Stimulated activated CD4-positive, alpha-beta T cell treated with anti-CD3 and anti-CD28 coated beads, Interleukin-4, amount 100 ng/mL, for 1 hour (primary cell): ENCODE data around the gene LIPA.
"Not testable (repeated sequence)": the region's sequence is repeated elsewhere in the genome, so short reads cannot be mapped to it uniquely, and the experiment has no call there.

Experiments used
- DNase-seq: peaks from one replicate; pipeline ENCODE4 v3.0.0-alpha.2; 2020

LIPA gene

DNA sequence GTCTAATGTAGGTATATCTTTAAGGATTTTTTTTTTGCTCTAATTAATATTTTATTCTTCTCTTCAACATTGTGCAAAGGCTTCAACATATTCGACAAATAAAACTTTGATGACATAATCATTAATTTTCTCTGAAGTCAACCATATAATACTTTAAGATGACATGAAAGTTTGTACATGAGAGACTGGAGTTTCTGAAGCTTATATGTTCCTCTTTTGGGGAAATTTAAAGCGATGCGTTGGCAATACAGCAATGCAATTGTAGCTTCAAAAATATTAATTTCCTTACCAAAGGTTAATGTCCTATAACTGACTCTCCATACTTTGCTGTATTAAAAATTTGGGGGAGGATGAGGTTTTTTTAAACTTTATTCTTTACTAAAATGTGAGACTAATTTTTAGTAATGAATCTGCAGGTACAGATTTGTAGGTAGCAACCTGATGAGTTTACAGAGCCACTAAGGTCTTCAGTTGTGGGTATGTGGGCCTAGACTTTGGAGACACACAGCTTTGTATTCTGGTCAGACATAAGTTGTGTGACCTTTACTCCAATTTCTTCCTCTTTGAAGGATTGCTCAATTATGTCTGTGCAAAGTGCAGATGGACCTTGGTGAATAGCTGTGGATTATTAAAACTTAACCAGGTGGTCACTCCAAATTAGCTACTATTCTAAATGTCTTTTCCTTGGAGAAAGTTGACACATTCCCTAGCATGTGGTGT is 18.0 kb upstream of the LIPA start:
- no peak for DNase-seq

DNA sequence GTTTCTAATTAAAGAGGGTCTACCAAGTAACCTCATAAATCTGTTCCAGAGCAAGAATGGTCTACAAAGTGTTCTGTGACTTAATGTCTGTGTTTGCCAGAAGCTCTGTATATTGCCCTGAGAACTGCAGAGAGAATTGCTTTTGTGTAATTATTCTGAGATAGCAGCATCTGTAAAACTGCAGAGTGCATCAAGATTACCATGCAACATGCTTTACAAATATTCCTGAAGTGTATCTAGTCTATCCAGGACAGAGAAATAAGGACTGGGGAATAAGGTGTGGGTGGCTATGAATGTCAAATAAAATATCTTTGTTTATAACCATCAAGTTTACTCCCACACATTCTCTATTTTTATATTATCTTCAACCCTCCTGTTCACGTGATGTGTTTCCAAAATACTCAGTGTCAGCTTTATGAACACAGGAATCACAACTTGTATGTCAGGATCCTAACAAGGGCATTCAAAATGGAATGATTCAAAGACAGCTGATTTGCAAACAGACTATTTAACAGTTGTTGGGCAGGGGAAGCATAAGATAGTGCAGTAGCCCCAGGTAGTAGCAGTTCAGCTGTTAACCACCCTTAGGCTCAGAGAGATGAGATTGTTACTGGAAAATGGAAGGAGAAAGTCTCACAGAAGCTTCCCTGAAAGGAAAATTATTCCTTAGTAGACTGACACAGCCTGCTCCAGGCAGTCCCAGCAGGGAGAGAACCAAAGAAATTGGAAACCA is 15.3 kb upstream of the LIPA start:
- no peak for DNase-seq

DNA sequence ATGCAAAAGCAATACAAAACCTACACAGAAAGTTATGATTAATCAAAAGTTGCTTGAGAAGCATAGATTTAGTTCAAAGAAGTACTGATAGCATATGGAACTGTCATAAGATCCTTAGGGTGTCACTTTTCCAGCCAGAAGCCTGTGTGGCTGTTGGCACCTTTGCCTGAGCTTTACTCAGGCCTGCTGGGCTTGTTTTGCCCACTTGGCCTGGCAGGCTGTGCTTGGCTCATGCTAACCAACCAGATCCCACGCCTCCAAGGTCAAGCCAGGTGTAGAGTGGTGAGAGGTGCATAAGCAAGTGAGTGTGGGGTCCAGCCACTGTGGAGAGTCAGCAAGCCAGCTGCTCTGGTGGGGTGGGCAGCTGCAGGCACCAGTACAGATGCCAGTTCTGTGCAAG is 12.0 kb upstream of the LIPA start:
- DNase-seq: no peak

DNA sequence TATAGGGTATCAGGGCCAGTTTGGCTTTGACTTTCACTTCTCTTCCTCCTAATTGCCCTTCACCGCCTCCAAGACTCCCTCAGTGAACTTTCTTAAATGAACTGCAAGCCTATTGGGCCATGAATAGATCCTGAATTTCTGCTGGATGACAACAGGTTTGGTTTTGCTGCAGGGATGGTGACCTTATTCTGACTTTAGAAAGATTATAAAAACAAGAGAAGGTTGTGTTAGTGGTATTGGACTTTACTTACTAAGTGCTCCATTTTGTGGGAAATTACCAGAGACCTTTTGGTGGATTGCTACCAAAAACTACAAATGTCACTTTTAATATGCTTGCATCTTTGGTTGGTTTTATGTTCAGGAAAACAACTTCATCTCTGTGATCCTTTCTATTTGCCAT is 11.5 kb upstream of the LIPA start:
- no peak for DNase-seq

DNA sequence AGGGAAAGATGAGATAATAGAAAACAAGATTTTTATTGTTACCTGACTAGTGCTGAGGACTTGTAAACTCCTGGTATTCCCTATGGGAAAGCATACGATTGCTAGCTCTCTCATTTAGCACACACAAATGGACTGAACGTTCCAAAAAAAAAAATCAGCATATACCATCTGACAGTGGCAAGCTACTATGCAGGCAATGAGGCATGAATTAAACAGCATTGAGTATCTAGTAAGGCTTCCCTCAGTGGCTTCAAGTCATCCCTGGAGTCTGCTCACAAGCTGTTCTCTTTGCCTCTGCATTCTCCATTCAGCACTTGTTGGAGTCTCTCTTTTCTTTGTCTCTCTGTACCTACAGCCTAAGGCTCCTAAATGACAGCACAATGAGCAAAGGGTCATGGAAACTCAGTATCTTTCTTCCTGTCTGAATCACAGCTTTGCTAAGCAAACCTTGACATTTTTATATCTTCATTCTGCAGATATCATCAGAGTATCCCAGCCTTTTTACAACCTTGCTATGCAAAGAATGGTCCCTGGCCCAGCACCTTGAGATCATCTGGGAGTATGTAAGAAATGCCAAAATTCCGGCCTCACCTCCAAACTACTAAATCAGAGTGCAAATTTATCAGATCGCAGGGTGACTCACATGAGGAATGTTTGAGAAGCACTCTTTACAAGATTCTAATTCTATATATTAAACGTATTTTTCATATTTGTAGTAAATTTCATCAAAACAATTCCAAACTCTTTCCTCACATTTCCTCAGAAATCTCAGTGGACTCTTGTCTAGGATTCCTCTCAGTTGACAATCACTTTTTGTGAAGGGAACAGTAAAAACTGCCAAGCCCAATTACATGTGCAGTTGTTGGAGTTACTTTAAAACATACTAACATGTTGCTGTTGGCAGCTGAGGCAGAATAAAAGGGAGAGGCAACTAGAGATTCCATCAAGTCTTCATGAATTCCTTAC is 10.8 kb upstream of the LIPA start:
- DNase-seq: no peak

DNA sequence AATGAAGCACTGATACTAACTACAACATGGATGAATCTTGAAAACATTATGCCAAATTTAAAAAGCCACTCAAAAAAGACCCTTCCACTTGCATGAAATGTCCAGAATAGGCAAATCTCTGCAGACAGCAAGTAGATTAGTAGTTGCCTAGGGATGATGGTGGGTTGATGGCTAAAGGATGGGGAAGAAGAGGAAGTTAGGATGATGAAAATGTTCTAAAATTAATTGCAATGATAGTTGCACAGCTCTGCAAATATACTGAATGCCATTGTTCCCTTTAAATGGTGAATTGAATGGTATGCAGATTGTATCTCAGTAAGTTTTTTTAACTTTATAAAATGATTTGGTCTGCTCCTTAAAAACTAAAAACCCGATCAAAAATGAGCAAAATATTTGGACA is 7.3 kb upstream of the LIPA start:
- DNase-seq: no peak

DNA sequence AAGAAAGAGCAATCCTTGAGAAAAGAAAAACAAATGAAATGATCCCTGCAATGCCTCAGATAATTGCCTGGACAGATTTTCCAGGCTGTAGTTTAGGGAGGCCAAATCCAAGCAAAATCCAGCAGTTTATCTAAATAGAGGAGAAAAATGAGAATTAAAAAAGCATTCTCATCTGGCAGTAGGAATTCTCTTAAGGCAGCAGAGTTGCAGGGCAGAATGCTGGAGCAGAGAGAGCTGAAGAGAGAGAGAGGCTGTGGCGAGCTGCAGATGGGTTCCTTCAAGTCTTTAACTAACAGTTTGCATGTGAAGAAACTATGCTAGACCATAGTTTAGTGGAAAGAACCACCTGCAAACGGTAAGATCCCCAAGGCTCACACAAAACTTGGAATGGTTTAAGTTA is 6.0 kb upstream of the LIPA start:
- no peak for DNase-seq

DNA sequence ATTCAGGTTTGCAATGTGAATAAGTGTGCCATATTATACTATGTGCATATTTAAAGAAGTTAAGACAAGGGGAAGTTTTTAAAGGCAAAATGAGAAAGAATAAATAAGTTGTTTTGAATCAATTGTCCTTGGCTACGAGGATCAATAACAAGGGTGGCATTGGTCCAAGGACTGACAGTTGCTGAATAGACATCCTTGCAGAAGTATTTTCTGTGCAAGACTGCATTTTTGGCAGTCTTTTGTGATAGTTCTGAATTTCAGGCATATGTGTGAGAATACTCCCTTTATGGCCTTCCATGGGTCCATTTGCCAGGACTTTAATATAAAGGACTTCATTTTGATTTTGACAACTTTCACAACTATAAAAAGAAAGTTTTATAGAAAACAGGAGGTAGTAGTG is 5.4 kb upstream of the LIPA start:
- DNase-seq: no peak

DNA sequence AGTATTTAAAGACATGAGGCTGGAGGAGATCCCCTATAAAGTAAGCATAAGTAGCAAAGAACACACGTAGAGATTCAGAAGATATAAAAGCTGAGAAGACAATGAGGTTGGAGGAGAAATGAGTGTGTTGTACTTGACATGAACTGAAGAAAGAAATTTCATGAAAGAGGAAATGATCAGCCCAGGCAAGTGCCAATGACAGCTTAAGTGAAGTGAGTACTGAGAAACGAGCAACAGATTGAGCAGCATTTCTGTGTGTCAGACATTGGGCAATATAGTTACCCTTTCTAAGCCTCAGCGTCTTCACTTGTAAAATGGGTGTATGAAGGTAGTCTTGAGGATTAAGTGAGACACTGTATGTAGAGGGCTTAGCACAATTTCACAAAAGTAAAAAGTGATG is 4.8 kb upstream of the LIPA start:
- DNase-seq: no peak

DNA sequence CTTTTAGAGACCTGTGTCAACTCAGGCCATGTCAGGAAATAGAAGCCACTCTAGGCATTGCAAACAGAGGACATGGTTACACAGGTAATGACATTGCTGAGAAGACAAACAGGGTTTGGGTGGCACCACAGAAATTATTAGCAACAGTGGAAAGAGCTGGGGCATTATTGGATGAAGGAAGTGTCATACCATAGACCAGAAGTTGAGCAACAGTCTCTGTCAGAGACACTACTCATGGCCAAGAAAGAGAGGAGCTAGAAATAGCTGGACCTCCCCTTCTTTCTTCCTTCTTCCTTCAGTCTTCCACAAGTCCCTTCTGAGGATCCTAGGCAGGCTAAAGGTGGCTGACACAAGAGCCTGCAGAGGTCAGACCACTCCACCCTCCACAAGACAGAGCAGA is 4.2 kb upstream of the LIPA start:
- DNase-seq: no peak

DNA sequence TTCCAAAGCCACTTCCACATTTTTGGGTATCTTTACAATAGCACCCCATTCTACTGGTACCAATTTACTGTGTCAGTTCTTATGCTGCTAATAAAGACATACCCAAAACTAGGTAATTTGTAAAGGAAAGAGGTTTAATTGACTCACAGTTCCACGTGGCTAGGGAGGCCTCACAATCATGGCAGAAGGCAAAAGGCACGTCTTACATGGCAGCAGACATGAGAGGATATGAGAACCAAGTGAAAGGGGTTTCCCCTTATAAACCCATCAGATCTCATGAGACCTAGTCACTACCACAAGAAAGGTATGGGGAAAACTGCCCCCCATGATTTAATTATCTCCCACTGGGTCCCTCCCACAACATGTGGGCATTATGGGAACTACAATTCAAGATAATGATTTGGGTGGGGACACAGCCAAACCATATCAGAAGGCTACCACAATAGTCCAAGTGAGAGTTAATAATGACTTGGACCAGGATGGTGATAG is 3.6 kb upstream of the LIPA start:
- not testable (repeated sequence) for DNase-seq

DNA sequence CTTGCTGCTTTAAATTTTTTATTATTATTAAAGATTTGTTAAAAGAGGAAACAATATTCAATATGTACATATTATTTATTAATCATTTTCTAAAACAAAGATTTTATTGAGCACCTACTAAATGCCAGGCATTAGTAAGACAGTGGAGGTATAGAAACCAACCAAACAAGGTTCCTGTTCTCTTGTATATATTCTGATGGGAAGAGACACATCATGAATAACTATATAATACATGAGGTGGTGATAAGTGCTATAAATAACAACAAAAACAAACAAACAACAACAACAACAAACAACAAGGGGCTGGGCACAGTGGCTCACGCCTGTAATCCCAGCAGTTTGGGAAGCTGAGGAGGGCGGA is 630 bp upstream of the LIPA start:
- no peak for DNase-seq

DNA sequence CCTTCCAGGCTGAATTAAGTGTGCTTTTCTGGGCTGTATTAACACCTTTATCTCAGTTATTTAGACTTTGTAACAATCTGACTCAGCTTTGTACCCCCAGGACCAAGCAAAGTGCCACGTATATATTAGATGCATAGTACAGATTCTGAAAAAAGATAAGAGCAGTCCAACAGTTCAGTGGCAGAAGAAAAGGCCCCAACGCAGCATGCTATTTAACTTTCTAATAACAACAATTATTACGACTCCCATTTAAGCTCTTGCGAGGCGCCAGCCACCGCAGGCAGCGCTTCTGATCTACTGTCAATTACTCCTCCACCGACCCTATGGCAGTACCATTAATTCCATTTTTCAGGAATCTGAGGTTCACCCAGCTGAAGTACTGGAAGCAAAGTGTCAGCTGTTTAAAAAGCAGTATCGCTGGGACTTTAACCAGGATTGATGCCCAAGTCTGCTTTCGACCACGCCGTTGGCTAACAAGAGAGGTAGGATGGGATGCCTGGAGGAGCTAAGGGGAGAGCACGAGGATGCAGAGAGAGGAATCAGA is 638 bp downstream of the LIPA start:
- no peak for DNase-seq

DNA sequence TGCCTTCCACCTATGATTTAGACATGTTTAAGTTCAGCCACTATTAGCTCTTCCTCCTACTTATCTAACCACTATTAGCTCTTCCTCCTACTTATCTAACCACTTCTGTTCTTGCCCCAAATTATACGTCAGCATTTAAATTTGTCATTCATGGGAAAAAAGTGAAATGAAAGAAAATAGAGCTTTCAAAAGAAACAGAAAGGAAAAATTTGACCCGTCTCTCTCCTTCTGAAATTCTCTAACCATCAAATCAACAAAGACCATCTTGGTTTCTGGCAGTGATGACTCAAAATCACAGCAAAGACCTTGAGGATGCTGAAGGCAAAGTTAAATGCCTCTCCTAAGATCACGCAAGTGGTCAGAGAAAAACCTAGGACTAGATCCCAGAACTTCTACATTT is 2.6 kb downstream of the LIPA start:
- DNase-seq: no peak

DNA sequence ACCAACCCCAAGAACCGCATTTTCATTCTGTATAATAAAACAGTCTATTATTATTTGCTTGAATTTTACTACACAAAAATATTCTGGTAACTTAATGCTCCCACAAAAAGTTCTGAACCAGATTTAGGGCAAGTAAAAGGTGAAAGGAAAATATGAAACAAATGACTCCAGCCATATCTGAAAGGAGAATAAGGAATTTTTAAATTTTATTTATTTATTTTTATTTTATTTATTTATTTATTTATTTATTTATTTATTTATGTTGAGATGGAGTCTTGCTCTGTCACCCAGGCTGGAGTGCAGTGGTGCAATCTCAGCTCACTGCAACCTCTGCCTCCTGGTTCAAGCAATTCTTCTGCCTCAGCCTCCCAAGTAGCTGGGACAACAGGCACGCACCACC is 4.0 kb downstream of the LIPA start:
- DNase-seq: not testable (repeated sequence)

DNA sequence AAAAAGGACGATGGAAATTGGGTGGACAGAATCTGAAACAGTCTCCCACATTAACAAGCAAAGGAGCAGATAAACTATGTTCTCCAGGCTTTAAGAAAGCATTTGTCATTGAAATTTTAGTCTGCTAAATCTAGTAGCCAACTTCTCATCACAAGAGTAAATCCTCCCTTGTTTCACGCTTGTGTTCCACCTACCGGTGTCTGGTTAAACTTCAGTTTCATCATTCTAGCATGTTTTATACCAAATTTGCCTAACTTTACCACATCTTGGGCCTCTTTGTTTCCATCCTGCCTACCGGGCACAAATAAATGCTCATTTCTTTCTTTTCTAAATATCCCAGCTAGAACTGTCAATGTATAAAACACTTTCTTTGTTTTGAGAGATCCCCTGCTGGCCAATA is 5.8 kb downstream of the LIPA start:
- no peak for DNase-seq

DNA sequence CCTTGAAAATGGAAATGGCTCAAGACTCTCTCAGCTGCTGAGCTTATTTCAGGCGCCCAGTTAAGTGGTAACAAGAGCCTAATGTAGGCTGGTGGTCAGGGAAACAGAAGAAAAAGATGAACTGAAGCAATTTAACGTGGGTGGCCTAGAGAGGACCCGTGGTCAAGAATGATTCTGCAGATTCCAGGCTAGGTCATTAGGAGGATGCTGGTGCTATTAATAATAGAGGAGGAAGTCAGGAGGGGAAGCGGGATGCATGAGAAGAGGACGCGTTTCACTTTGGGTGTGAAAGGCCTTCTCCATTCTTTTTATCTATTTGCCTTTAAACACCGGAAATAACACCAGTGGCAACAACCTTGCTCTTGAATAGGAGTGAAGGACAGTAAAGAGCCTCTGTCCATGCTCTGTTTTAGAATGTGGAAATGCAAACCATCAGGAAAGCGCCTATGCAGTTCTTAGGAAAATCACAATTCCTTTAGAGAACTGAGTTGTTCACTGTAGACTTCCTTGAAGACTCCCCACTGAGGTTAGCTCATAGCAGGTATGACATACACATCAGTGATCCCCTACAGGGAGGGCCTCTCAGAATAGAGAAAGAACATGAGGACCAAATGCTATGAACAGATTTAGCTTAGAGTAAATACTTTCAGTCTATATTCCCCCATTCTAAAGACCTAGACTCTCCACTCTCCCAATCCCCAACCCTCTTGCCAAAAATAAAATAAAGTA is 8.6 kb downstream of the LIPA start:
- no peak for DNase-seq

DNA sequence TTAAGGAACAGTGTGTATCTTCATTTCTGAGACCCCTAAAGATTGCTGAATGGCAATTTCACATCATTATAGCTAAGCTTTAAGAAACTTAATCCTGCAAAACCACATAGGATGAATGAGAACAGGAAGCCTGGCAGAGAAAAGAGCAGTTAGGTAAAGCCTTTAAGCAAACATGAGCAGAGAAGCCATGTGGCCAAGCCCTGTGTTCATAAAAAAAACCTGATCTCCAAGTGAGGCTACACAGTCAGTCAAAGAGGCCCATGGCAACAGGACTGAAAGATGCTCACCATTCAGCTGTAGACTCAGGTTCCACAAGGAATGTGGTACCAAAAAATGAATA is 9.3 kb downstream of the LIPA start:
- no peak for DNase-seq

DNA sequence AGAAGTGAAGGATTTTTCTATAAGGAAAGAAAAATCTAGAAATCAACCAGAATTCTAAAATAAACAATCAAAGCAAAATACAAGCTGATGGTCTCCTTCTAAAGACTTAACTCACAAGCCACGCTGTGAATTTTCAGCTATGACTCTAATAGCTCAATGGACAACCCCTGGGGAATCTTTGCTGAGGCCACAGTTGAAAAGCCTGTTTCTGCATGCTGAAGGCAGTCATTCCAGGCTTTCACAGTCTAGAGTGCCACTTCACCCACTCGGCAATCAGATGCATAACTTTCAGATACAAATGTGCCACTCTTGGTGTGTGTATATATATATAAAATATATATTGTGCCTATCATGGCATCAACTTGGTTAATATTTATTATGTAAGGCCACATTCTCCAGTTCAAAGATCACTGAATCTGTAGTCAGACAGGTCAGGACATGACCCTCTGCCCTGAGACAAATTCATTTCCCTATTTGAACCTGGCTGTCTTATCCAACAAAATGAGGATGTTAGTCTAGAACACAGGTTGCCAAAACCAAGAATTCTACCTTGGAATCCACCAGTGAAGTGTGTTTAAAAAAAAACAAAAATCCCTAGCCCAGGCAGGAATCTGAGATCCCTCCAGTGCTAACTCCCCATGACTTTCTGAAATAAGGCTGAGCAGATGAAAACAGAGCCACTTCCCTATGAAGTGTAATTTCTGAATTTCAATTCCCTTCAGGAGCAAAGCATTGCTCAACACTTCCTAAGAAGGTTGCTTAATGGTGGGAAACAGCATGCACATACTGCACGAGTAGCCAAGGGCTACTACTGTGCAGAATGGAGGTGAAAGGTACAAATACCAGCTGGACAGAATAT is 9.9 kb downstream of the LIPA start:
- no peak for DNase-seq

DNA sequence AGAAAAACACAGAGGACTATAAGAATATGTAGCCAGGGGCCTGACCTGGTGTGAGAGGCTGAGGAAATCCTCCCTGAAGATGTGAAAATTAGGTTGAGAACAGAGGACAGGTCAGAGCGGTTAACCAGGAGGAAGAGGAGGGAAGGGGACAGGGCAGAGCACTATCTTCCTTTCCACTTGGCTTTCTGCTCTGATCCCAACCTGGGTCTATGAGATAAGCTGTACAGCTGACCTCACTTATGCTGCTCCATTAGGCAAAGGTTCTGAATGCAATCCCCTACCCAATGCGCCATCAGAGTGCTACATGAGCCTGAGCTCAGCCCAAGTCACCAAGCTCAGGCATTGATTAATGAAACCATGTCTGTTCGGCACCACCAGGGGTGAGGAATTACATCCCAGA is 10.5 kb downstream of the LIPA start:
- DNase-seq: no peak

DNA sequence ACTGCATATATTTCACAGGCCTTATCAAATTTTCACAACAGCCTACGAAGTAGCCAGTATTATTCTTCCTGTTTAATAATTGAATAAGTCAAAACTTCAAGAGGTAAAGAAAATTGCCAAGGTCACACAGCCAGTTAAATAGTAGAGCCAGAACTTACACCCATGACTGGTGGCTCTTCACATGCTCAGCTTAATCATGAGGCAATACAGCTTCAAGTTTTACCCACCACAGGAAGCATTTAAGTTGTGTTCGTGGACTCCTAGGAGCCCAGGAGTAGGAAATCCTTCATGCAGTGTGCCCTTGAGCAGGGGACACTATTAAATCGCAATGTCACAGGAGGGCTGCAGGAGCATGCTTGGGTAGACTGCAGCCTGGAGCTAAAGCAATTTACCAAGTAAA is 11.1 kb downstream of the LIPA start:
- no peak for DNase-seq
